Sigmoid colon (tissue), 4 donors: ENCODE results near the gene TRIM54.

Source experiments
- CTCF ChIP-seq, 4 experiments: fragments of 450-650 bp in 3 of 4; fragments of 200-600 bp in 1 of 4; IDR thresholded peaks; one replicate each; pipeline ENCODE4 v1.5.1; 2016 to 2019; ENCODE audit warnings: antibody characterized with exemption in 4 of 4, mild to moderate bottlenecking in 3 of 4, moderate library complexity in 2 of 4
- EP300 ChIP-seq, 4 donors: sonication (generic); formaldehyde crosslinking; IDR thresholded peaks; one replicate each; pipeline ENCODE4 v1.6.1; 2017; ENCODE audit warnings: antibody characterized with exemption in 4 of 4

- TF ChIP-seq CTCF (IDR thresholded peaks at IDR 0.05) (no peak), EP300 (IDR thresholded peaks at IDR 0.05) (no peak)
Measured at GRCh38 chr2:27255187-27255586, 27.0 kb upstream of the TRIM54 start.
